Neural cell (in vitro differentiated cells): ENCODE measurements around the gene PDE4D. TPM values are rescaled to one million over a fixed set of nuclear protein-coding genes. Genes with fewer than 3 reads are reported as not detected.

ENCODE experiments used
- H2AFZ ChIP-seq: fragments of 200-600, 300-800 bp; sonication (generic), shearing (Covaris generic); 2 replicates; pipeline ENCODE4 v1.6.0; 2014; ENCODE audit warnings: low read depth, mild to moderate bottlenecking, antibody characterized with exemption, low read length, moderate library complexity
- H3F3A ChIP-seq: fragments of 200-600 bp; shearing (Covaris generic); 2 replicates; pipeline ENCODE4 v1.6.1; 2016; ENCODE audit warnings: mild to moderate bottlenecking, moderate library complexity, mixed read lengths, antibody characterized with exemption, low read length; ENCODE audit not compliant: insufficient read depth, poor library complexity, severe bottlenecking
- H3K27ac ChIP-seq: fragments of 200-600, 300-800 bp; sonication (generic), shearing (Covaris generic); 2 replicates; pipeline ENCODE4 v1.5.1; 2014; ENCODE audit warnings: mild to moderate bottlenecking, low read length, moderate library complexity
- H3K27me3 ChIP-seq: fragments of 300-800, 200-600 bp; sonication (generic), shearing (Covaris generic); 2 replicates; pipeline ENCODE4 v1.6.0; 2014; ENCODE audit warnings: mild to moderate bottlenecking, low read depth, low read length, moderate library complexity; ENCODE audit not compliant: insufficient read depth
- H3K36me3 ChIP-seq: fragments of 300-800, 200-600 bp; sonication (generic), shearing (Covaris generic); 2 replicates; pipeline ENCODE4 v1.5.1; 2014; ENCODE audit warnings: mild to moderate bottlenecking, antibody characterized with exemption, low read length, moderate library complexity; ENCODE audit not compliant: insufficient read depth
- H3K4me2 ChIP-seq: fragments of 300-800, 200-600 bp; sonication (generic), shearing (Covaris generic); 2 replicates; pipeline ENCODE4 v1.6.0; 2014; ENCODE audit warnings: mild to moderate bottlenecking, low read length
- H3K4me3 ChIP-seq: fragments of 300-800, 200-600 bp; sonication (generic), shearing (Covaris generic); 2 replicates; pipeline ENCODE4 v1.5.1; 2014; ENCODE audit warnings: mild to moderate bottlenecking, low read length, moderate library complexity
- H3K79me2 ChIP-seq: fragments of 200-600 bp; shearing (Covaris generic); replicated peaks from 2 replicates; pipeline ENCODE4 v1.6.0; 2014; ENCODE audit warnings: mild to moderate bottlenecking, low read length, moderate library complexity; ENCODE audit not compliant: insufficient read depth
- H3K9ac ChIP-seq: fragments of 300-800, 200-600 bp; sonication (generic), shearing (Covaris generic); 2 replicates; pipeline ENCODE4 v1.6.1; 2016; ENCODE audit warnings: mild to moderate bottlenecking, low read length, mixed read lengths
- H3K9me2 ChIP-seq: fragments of 200-600 bp; shearing (Covaris generic); 2 replicates; pipeline ENCODE4 v1.6.1; 2016; ENCODE audit warnings: mild to moderate bottlenecking, low read length, mixed read lengths; ENCODE audit not compliant: insufficient read depth
- H3K9me3 ChIP-seq: fragments of 200-600, 300-800 bp; sonication (generic), shearing (Covaris generic); 2 replicates; pipeline ENCODE4 v1.6.1; 2016; ENCODE audit warnings: mild to moderate bottlenecking, mixed run types, low read length, moderate library complexity, mixed read lengths
- H4K20me1 ChIP-seq: fragments of 200-600 bp; shearing (Covaris generic); 2 replicates; pipeline ENCODE4 v1.6.1; 2016; ENCODE audit warnings: mild to moderate bottlenecking, mixed run types; ENCODE audit not compliant: insufficient read depth
- EP300 ChIP-seq: fragments of 450-650 bp; conservative IDR thresholded peaks from 2 replicates; pipeline ENCODE4 v1.6.1; 2014; ENCODE audit warnings: antibody characterized with exemption, mild to moderate bottlenecking, moderate library complexity; ENCODE audit not compliant: poor library complexity, severe bottlenecking
- EZH2 ChIP-seq: fragments of 200-600, 300-800 bp; shearing (Covaris generic), sonication (generic); IDR thresholded peaks from 2 replicates; pipeline ENCODE4 v1.6.1; 2014; ENCODE audit warnings: antibody characterized with exemption, low read length, borderline replicate concordance, mild to moderate bottlenecking; ENCODE audit not compliant: insufficient read depth, poor library complexity, severe bottlenecking
- MXI1 ChIP-seq: fragments of 450-650 bp; conservative IDR thresholded peaks from 2 replicates; pipeline ENCODE4 v1.6.1; 2014; ENCODE audit warnings: antibody characterized with exemption, mild to moderate bottlenecking; ENCODE audit not compliant: poor library complexity, severe bottlenecking
- POLR2AphosphoS5 ChIP-seq: IDR thresholded peaks from 2 replicates; pipeline ENCODE4 v1.6.1; 2012
- RAD21 ChIP-seq: fragments of 450-650 bp; conservative IDR thresholded peaks from 2 replicates; pipeline ENCODE4 v1.6.1; 2014; ENCODE audit warnings: antibody characterized with exemption, mild to moderate bottlenecking, moderate library complexity
- SMC3 ChIP-seq: fragments of 450-650 bp; conservative IDR thresholded peaks from 2 replicates; pipeline ENCODE4 v1.6.1; 2014; ENCODE audit warnings: antibody characterized with exemption, mild to moderate bottlenecking, moderate library complexity; ENCODE audit not compliant: poor library complexity
- TAF1 ChIP-seq: IDR thresholded peaks from 2 replicates; pipeline ENCODE4 v1.6.1; 2012; ENCODE audit warnings: low read depth
- polyA plus RNA-seq: library from polyadenylated mRNA; depleted of rRNA; stranded (reverse); fragments of >200 nt; gene quantifications from 2 replicates; pipeline ENCODE4 v1.2.3, GENCODE V29; 2014
- TF ChIP-seq, protein P1 (sequence below): IDR thresholded peaks from 2 replicates; pipeline ENCODE4 v1.6.1; 2012; ENCODE audit warnings: borderline replicate concordance
- TF ChIP-seq, protein P2 (sequence below): fragments of 450-650 bp; IDR thresholded peaks from 2 replicates; pipeline ENCODE4 v1.5.1; 2014; ENCODE audit warnings: antibody characterized with exemption, mild to moderate bottlenecking, moderate library complexity; ENCODE audit not compliant: poor library complexity, severe bottlenecking

PDE4D gene
- polyA plus RNA-seq, 1 donor from 2014 or later: 42.8 TPM

DNA sequence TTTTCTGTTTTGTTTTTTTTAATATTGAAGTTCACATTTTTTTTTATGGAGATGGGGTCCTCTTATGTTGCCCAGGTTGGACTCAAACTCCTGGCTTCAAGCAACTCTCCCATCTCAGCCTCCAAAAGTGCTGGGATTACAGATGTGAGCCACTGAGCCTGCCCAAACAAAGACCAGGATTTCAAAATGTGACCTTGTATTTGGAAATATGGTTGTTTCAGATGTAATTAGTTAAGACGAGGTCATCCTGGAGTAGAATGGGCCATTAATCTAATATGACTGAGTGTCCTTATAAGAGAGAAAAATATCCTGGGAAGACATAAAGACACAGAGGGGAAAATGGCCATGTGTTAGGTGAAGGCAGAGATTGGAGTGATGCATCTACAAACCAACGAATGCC lies 970.2 kb downstream of the PDE4D start:
- Histone ChIP-seq H3K4me3 (no peak overlapping the region), H3K79me2 (no peaks in the 10 kb centered on the region), H3K36me3 (no peaks in the 10 kb centered on the region), H3K27me3 (no peaks in the 10 kb centered on the region), H3K9me3 (no peaks in the 10 kb centered on the region), H4K20me1 (no peaks in the 10 kb centered on the region), H2AFZ (no peak overlapping the region), H3K9me2 (no peaks in the 10 kb centered on the region), H3K27ac (no peak overlapping the region), H3K4me2 (no peak overlapping the region), H3F3A (no peaks in the 10 kb centered on the region), H3K9ac (no peak overlapping the region)
- TF ChIP-seq RAD21 (no peak), POLR2AphosphoS5 (no peak), EZH2 (no peak), MXI1 (no peak), SMC3 (no peak), EP300 (no peak), TAF1 (no peak)
- TF ChIP-seq, protein P1, sequence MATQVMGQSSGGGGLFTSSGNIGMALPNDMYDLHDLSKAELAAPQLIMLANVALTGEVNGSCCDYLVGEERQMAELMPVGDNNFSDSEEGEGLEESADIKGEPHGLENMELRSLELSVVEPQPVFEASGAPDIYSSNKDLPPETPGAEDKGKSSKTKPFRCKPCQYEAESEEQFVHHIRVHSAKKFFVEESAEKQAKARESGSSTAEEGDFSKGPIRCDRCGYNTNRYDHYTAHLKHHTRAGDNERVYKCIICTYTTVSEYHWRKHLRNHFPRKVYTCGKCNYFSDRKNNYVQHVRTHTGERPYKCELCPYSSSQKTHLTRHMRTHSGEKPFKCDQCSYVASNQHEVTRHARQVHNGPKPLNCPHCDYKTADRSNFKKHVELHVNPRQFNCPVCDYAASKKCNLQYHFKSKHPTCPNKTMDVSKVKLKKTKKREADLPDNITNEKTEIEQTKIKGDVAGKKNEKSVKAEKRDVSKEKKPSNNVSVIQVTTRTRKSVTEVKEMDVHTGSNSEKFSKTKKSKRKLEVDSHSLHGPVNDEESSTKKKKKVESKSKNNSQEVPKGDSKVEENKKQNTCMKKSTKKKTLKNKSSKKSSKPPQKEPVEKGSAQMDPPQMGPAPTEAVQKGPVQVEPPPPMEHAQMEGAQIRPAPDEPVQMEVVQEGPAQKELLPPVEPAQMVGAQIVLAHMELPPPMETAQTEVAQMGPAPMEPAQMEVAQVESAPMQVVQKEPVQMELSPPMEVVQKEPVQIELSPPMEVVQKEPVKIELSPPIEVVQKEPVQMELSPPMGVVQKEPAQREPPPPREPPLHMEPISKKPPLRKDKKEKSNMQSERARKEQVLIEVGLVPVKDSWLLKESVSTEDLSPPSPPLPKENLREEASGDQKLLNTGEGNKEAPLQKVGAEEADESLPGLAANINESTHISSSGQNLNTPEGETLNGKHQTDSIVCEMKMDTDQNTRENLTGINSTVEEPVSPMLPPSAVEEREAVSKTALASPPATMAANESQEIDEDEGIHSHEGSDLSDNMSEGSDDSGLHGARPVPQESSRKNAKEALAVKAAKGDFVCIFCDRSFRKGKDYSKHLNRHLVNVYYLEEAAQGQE: no peak
- TF ChIP-seq, protein P2, sequence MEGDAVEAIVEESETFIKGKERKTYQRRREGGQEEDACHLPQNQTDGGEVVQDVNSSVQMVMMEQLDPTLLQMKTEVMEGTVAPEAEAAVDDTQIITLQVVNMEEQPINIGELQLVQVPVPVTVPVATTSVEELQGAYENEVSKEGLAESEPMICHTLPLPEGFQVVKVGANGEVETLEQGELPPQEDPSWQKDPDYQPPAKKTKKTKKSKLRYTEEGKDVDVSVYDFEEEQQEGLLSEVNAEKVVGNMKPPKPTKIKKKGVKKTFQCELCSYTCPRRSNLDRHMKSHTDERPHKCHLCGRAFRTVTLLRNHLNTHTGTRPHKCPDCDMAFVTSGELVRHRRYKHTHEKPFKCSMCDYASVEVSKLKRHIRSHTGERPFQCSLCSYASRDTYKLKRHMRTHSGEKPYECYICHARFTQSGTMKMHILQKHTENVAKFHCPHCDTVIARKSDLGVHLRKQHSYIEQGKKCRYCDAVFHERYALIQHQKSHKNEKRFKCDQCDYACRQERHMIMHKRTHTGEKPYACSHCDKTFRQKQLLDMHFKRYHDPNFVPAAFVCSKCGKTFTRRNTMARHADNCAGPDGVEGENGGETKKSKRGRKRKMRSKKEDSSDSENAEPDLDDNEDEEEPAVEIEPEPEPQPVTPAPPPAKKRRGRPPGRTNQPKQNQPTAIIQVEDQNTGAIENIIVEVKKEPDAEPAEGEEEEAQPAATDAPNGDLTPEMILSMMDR: no peak

DNA sequence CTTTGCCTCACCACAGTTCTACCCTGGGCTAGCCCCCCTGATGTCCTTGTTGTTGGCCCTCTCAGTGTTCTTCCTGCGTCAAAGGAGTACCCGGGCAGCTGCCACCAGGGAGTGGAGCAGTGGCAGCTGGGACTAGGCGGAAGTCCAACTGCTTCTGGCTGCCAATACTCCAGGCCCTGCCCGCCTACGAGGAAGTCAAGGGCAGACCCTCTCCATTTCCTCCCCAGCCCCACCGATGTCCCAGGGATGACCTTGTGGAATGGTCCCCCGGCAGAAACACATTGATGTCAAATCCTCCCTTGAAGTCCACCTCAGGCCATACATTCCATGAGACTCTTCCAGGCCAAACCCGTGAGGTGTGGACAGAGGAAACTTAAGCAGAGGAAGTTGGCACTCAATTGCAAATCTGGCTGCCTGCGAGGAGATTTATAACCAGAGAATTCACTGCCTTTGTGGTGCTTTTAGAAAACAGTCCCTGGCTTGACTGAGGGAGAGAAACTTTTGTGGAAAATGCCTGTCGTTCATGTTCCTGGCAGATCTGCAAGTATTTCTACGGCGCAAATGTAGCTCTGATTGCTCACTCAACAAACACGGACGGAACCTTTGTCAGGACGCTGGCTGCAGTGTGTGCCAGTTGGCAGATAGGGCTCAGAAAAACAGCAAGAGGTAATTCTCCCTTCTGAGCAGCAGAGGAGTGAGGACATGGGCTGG lies 970.9 kb downstream of the PDE4D start:
- no peaks in the 10 kb centered on the region for H3K27me3 ChIP-seq
- H3F3A ChIP-seq: no peaks in the 10 kb centered on the region
- H4K20me1 ChIP-seq: no peaks in the 10 kb centered on the region
- H3K79me2 ChIP-seq: no peaks in the 10 kb centered on the region
- H3K36me3 ChIP-seq: no peaks in the 10 kb centered on the region
- H2AFZ ChIP-seq: no peak overlapping the region
- H3K4me2 ChIP-seq: no peak overlapping the region
- TF ChIP-seq TAF1: no peak
- TF ChIP-seq MXI1: no peak
- TF ChIP-seq RAD21: no peak
- TF ChIP-seq, protein P2: no peak
- H3K27ac ChIP-seq: no peak overlapping the region
- no peak overlapping the region for H3K9ac ChIP-seq
- no peaks in the 10 kb centered on the region for H3K9me3 ChIP-seq
- H3K9me2 ChIP-seq: no peaks in the 10 kb centered on the region
- no peak overlapping the region for H3K4me3 ChIP-seq
